ENCODE measurements around the gene MINDY3. TPM values are rescaled to one million over a fixed set of nuclear protein-coding genes. Genes with fewer than 3 reads are reported as not detected.
"Not testable (repeated sequence)": the region's sequence is repeated elsewhere in the genome, so short reads cannot be mapped to it uniquely, and the experiment has no call there.

MINDY3 gene
- total and polyA plus RNA-seq, 5 experiments from 2014 or later: 2.6 to 44.7 (median 4.7) TPM

DNA sequence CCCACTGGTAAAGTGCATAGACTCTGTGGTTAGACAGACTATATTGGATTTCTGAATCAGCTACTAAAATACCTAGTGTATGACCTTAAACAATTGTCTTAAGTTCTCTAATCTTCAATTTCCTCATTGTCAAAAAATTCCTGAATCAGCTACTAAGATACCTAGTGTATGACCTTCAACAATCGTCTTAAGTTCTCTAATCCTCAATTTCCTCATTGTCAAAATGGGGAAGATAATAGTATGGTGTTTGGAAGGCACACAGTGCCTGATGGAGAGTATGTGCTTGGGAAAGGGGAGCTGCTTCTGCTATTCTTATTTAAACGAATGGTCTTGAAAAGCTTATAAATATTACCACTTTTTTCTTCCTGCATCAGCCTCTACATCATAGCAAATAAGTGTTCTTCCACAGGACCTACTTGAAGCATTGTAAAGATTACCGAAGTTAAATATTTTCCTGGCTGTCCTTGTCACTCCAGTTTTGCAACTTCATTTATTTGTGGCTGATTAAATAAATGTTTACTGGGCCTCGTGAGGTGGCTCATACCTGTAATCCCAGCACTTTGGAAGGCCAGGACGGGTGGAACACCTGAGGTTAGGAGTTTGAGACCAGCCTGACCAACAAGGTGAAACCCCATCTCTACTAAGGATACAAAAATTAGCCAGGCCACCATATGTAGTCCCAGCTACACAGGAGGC is 76.2 kb downstream of the MINDY3 start:
- ATAC-seq (no peak), DNase-seq (no peak)
- Mint-ChIP-seq H3K27me3 (no peaks in the 10 kb centered on the region), H3K36me3 (peaks cover 45 to 90% (median 76%) of the 10 kb centered on the region in 3 donors), H3K9me3 (peaks cover 0 to 7% (median 0%) of the 10 kb centered on the region in 9 donors), H3K4me3 (no peak overlapping the region), H3K27ac (no peak overlapping the region), H3K4me1 (no peaks in the 10 kb centered on the region)
- POLR2A ChIA-PET: no interaction called here

DNA sequence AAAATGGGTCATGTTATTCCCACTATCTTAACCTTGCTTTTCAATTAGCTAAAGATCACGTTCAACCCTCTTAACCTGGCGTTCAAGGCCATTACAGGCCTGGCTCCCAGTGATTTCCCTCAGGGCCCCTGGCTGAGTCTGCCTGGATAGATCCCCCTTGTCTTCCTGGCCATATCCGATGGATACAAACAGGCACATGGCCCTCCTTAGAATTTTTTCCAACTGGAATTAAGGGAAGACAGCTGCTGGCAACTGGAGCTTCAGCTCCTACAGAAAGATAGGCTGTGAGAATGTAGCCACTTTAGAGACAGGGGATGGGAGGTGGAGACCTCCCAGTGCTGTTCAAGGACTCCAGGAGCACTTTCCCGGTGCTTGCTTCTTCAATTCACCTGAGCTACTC is 77.5 kb downstream of the MINDY3 start:
- peak overlapping the region in 2 of 10 donors; percentile 18 to 43 for H3K27ac Mint-ChIP-seq
- H3K4me1 Mint-ChIP-seq: no peaks in the 10 kb centered on the region
- POLR2A ChIA-PET: no interaction called here
- DNase-seq (no peak), ATAC-seq (no peak)
- no peak overlapping the region for H3K4me3 Mint-ChIP-seq
- no peaks in the 10 kb centered on the region for H3K27me3 Mint-ChIP-seq
- H3K36me3 Mint-ChIP-seq: peaks cover 55 to 90% (median 79%) of the 10 kb centered on the region in 3 donors
- H3K9me3 Mint-ChIP-seq: peaks cover 0 to 17% (median 6%) of the 10 kb centered on the region in 9 donors

GRCh38 chr10:15781381-15781960 is 78.8 kb downstream of the MINDY3 start:
- peaks cover 64 to 88% (median 81%) of the 10 kb centered on the region in 3 donors for H3K36me3 Mint-ChIP-seq
- H3K4me1 Mint-ChIP-seq: no peaks in the 10 kb centered on the region
- H3K27ac Mint-ChIP-seq: no peak overlapping the region
- DNase-seq (no peak), ATAC-seq (no peak)
- no peak overlapping the region for H3K4me3 Mint-ChIP-seq
- POLR2A ChIA-PET: no interaction called here
- peaks cover 3 to 29% (median 10%) of the 10 kb centered on the region in 9 donors for H3K9me3 Mint-ChIP-seq
- H3K27me3 Mint-ChIP-seq: no peaks in the 10 kb centered on the region

GRCh38 chr10:15780353-15781135 is 79.8 kb downstream of the MINDY3 start:
- no peaks in the 10 kb centered on the region for H3K4me1 Mint-ChIP-seq

DNA sequence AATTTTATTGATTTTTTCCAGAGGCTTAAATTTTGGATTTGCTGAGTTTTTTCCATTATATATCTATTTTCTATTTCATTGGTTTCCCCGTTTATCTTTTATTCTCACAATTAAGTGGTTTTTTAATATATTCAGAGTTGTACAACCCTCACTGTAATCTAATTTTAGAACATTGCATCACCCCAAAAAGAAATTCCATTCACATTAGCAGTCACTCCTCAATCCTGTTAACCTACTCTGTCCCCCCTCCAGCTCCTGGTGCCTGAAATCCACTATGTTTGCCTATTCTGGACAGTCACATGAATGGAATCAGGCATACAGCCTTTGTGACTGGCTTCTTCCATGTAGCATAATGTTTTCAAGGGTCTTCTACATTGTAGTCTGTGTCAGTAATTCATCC is 84.8 kb downstream of the MINDY3 start:
- DNase-seq (no peak), ATAC-seq (no peak)
- H3K27me3 Mint-ChIP-seq: no peaks in the 10 kb centered on the region
- peak overlapping the region in 1 of 10 donors; percentile 86 for H3K27ac Mint-ChIP-seq
- H3K9me3 Mint-ChIP-seq: peaks cover 6 to 55% (median 23%) of the 10 kb centered on the region in 9 donors
- no peak overlapping the region for H3K4me3 Mint-ChIP-seq
- POLR2A ChIA-PET: no interaction called here
- no peaks in the 10 kb centered on the region for H3K4me1 Mint-ChIP-seq
- H3K36me3 Mint-ChIP-seq: peaks cover 54 to 71% (median 66%) of the 10 kb centered on the region in 3 donors

More at GRCh38 chr10:15780353-15781135, 79.8 kb downstream of the MINDY3 start:
- DNase-seq (no peak), ATAC-seq (no peak)
- Mint-ChIP-seq H3K9me3 (peaks cover 6 to 37% (median 14%) of the 10 kb centered on the region in 9 donors), H3K36me3 (peaks cover 64 to 89% (median 83%) of the 10 kb centered on the region in 3 donors), H3K27ac (no peak overlapping the region), H3K27me3 (no peaks in the 10 kb centered on the region), H3K4me3 (no peak overlapping the region)
- POLR2A ChIA-PET: no interaction called here

DNA sequence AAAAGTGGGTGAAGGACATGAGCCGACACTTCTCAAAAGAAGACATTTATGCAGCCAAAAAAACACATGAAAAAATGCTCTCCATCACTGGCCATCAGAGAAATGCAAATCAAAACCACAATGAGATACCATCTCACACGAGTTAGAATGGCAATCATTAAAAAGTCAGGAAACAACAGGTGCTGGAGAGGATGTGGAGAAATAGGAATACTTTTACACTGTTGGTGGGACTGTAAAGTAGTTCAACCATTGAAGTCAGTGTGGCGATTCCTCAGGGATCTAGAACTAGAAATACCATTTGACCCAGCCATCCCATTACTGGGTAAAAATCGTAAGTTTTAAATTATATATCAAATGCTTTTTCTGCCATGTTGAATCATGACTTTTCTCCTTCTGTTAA is 85.8 kb downstream of the MINDY3 start:
- H3K27ac Mint-ChIP-seq, H3K27me3 Mint-ChIP-seq, POLR2A ChIA-PET, DNase-seq, ATAC-seq, H3K4me1 Mint-ChIP-seq, H3K4me3 Mint-ChIP-seq: not testable (repeated sequence)
- H3K36me3 Mint-ChIP-seq: peaks cover 54 to 64% (median 57%) of the 10 kb centered on the region in 3 donors
- peaks cover 6 to 54% (median 23%) of the 10 kb centered on the region in 9 donors for H3K9me3 Mint-ChIP-seq

- POLR2A ChIA-PET: no interaction called here
- Mint-ChIP-seq H3K9me3 (peaks cover 2 to 34% (median 15%) of the 10 kb centered on the region in 9 donors), H3K27ac (no peak overlapping the region)
These were observed 95.3 kb downstream of the MINDY3 start for GRCh38 chr10:15764892-15765454.

DNA sequence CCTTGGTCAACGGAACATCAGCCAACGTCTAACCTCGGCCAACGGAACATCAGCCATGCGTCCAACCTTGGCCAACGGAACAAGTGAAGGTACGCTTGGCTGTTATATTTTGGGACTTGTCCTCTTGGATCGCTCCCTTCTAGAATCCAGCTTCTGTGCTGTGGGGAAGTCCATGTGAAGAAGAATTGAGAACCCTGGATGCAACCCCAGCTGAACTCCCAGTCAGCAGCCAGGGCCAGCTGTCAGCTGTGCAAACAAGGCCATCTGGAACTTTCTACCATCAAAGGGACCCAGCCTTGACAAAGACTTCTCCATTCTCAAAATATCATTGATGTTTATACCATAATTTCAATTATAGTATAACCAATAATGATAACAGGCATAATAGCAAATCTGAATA is 97.3 kb downstream of the MINDY3 start:
- peak overlapping the region in 1 of 10 donors; percentile 42 for H3K27ac Mint-ChIP-seq
- ATAC-seq (no peak), DNase-seq (no peak)
- H3K9me3 Mint-ChIP-seq: peaks cover 0 to 34% (median 14%) of the 10 kb centered on the region in 9 donors
- POLR2A ChIA-PET: no interaction called here
- no peak overlapping the region for H3K4me3 Mint-ChIP-seq
- no peaks in the 10 kb centered on the region for H3K4me1 Mint-ChIP-seq
- peaks cover 0 to 11% (median 3%) of the 10 kb centered on the region in 3 donors for H3K36me3 Mint-ChIP-seq
- peaks cover 0 to 13% (median 2%) of the 10 kb centered on the region in 5 donors for H3K27me3 Mint-ChIP-seq

More at GRCh38 chr10:15764892-15765454, 95.3 kb downstream of the MINDY3 start:
- peaks cover 7 to 28% (median 8%) of the 10 kb centered on the region in 3 donors for H3K36me3 Mint-ChIP-seq
- peaks cover 0 to 8% (median 1%) of the 10 kb centered on the region in 5 donors for H3K27me3 Mint-ChIP-seq
- DNase-seq (no peak), ATAC-seq (no peak)
- H3K4me3 Mint-ChIP-seq: no peak overlapping the region
- H3K4me1 Mint-ChIP-seq: no peaks in the 10 kb centered on the region

DNA sequence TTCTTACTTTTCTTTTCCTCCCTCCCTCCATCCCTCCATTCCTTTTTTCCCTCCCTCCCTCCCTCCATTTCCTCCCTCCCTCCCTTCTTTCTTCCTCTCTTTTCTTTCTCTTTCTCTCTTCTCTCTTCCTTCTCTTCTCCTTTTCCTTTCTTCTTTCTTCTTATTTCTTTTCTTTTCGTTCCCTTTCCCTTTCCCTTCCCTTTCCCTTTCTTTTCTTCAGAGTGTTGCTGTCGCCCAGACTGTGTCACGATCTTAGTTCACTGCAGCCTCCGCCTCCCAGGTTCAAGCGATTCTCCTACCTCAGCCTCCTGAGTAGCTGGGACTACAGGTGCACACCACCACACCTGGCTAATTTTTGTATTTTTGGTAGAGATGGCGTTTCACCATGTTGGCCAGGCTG is 98.1 kb downstream of the MINDY3 start:
- H3K27ac Mint-ChIP-seq, POLR2A ChIA-PET, H3K4me3 Mint-ChIP-seq, H3K4me1 Mint-ChIP-seq, DNase-seq, ATAC-seq: not testable (repeated sequence)
- peaks cover 0 to 11% (median 3%) of the 10 kb centered on the region in 3 donors for H3K36me3 Mint-ChIP-seq
- H3K27me3 Mint-ChIP-seq: peaks cover 0 to 13% (median 2%) of the 10 kb centered on the region in 5 donors
- H3K9me3 Mint-ChIP-seq: peaks cover 0 to 27% (median 14%) of the 10 kb centered on the region in 9 donors

GRCh38 chr10:15761224-15761623 is 99.1 kb downstream of the MINDY3 start:
- H3K4me3 Mint-ChIP-seq, H3K4me1 Mint-ChIP-seq, DNase-seq, POLR2A ChIA-PET, H3K27ac Mint-ChIP-seq, ATAC-seq: not testable (repeated sequence)
- Mint-ChIP-seq H3K9me3 (peaks cover 0 to 23% (median 12%) of the 10 kb centered on the region in 9 donors), H3K27me3 (peaks cover 4 to 20% (median 6%) of the 10 kb centered on the region in 5 donors), H3K36me3 (peaks cover 0 to 11% (median 3%) of the 10 kb centered on the region in 3 donors)

GRCh38 chr10:15760681-15761080 is 99.6 kb downstream of the MINDY3 start:
- no peak for DNase-seq
- Mint-ChIP-seq H3K36me3 (peaks cover 0 to 11% (median 3%) of the 10 kb centered on the region in 3 donors), H3K27me3 (peaks cover 6 to 24% (median 8%) of the 10 kb centered on the region in 5 donors), H3K4me1 (no peaks in the 10 kb centered on the region), H3K9me3 (peaks cover 0 to 23% (median 12%) of the 10 kb centered on the region in 9 donors), H3K4me3 (no peak overlapping the region), H3K27ac (no peak overlapping the region)
- no peak for ATAC-seq
- POLR2A ChIA-PET: no interaction called here

- ATAC-seq (no peak), DNase-seq (no peak)
- no peak overlapping the region for H3K27ac Mint-ChIP-seq
- H3K4me3 Mint-ChIP-seq: no peak overlapping the region
- peaks cover 0 to under 1% (median 0%) of the 10 kb centered on the region in 3 donors for H3K36me3 Mint-ChIP-seq
- peaks cover 6 to 24% (median 11%) of the 10 kb centered on the region in 5 donors for H3K27me3 Mint-ChIP-seq
- H3K9me3 Mint-ChIP-seq: peaks cover 0 to 12% (median 4%) of the 10 kb centered on the region in 9 donors
- POLR2A ChIA-PET: no interaction called here
- no peaks in the 10 kb centered on the region for H3K4me1 Mint-ChIP-seq
These were observed 101.0 kb downstream of the MINDY3 start for GRCh38 chr10:15759265-15759664.
